GM21381 (cell line): ENCODE results near the gene AP3B1.

Experiments
- ATAC-seq: cut with Tn5 transposase; IDR thresholded peaks from one replicate; pipeline ENCODE4 v1.9.1; 2021; ENCODE audit warnings: mild to moderate bottlenecking, moderate library complexity; ENCODE audit not compliant: unreplicated experiment

AP3B1 gene

GRCh38 chr5:78007233-78007632 lies 287.3 kb downstream of the AP3B1 start:
- ATAC-seq, result no peak

GRCh38 chr5:78006449-78006848 lies 288.0 kb downstream of the AP3B1 start:
- ATAC-seq, result no peak

- ATAC-seq, result no peak
Measured at GRCh38 chr5:78005021-78005785, 289.3 kb downstream of the AP3B1 start.

- no peak for ATAC-seq
Measured at GRCh38 chr5:78004559-78004958, 289.9 kb downstream of the AP3B1 start.

- no peak for ATAC-seq
Measured at GRCh38 chr5:78003919-78004318, 290.6 kb downstream of the AP3B1 start.

- no peak for ATAC-seq
Measured at GRCh38 chr5:78003450-78003849, 291.0 kb downstream of the AP3B1 start.

GRCh38 chr5:78002690-78003089 lies 291.8 kb downstream of the AP3B1 start:
- no peak for ATAC-seq

- no peak for ATAC-seq
Measured at GRCh38 chr5:78001197-78001596, 293.3 kb downstream of the AP3B1 start.

GRCh38 chr5:78000191-78000590 lies 294.3 kb downstream of the AP3B1 start:
- no peak for ATAC-seq

- no peak for ATAC-seq
Measured at GRCh38 chr5:77999399-77999798, 295.1 kb downstream of the AP3B1 start.

- no peak for ATAC-seq
Measured at GRCh38 chr5:77996943-77997342, 297.6 kb downstream of the AP3B1 start.

GRCh38 chr5:77995793-77996409 lies 298.6 kb downstream of the AP3B1 start:
- no peak for ATAC-seq

- ATAC-seq, result no peak
Measured at GRCh38 chr5:77994943-77995342, 299.6 kb downstream of the AP3B1 start.

- no peak for ATAC-seq
Measured at GRCh38 chr5:77993855-77994318, 300.6 kb downstream of the AP3B1 start.

GRCh38 chr5:77993141-77993854 lies 301.2 kb downstream of the AP3B1 start:
- ATAC-seq, result no peak

GRCh38 chr5:77991084-77991483 lies 303.4 kb downstream of the AP3B1 start:
- no peak for ATAC-seq

- ATAC-seq, result no peak
Measured at GRCh38 chr5:77990020-77990419, 304.5 kb downstream of the AP3B1 start.

- no peak for ATAC-seq
Measured at GRCh38 chr5:77987988-77988387, 306.5 kb downstream of the AP3B1 start.

- ATAC-seq, result no peak
Measured at GRCh38 chr5:77987331-77987730, 307.2 kb downstream of the AP3B1 start.

GRCh38 chr5:77986261-77986660 lies 308.2 kb downstream of the AP3B1 start:
- ATAC-seq, result no peak

- no peak for ATAC-seq
Measured at GRCh38 chr5:77985247-77985646, 309.3 kb downstream of the AP3B1 start.

GRCh38 chr5:77984587-77984986 lies 309.9 kb downstream of the AP3B1 start:
- ATAC-seq, result no peak
